PC-9 (cell line): ENCODE data around the gene RAPGEF1.

Experiments
- EZH2 ChIP-seq: fragments of 200-600 bp; sonication (generic); IDR thresholded peaks from 2 replicates; pipeline ENCODE4 v1.8.0; 2017; ENCODE audit warnings: antibody characterized with exemption, low read depth
- TF ChIP-seq, protein P1 (sequence below): fragments of 200-600 bp; sonication (generic); conservative IDR thresholded peaks from 2 replicates; pipeline ENCODE4 v1.6.1; 2017; ENCODE audit warnings: mixed run types, antibody characterized with exemption, mild to moderate bottlenecking, moderate library complexity

DNA sequence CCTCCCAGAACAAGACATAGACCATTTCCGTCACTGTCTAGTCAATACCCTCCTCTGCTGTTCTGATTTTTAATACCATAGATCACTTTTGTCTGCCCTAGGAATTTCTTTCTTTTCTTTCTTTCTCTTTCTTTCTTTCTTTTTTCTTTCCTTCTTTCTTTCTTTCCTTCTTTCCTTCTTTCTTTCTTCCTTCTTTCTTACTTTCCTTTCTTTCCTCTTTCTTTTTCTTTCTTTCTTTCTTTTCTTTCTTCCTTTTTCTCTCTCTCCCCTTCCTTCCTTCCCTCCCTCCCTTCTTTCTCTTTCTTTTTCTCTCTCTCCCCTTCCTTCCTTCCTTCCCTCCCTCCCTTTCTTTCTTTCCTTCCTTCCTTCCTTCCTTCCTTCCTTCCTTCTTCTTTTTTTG, 49.0 kb upstream of the RAPGEF1 start:
- TF ChIP-seq, protein P1, sequence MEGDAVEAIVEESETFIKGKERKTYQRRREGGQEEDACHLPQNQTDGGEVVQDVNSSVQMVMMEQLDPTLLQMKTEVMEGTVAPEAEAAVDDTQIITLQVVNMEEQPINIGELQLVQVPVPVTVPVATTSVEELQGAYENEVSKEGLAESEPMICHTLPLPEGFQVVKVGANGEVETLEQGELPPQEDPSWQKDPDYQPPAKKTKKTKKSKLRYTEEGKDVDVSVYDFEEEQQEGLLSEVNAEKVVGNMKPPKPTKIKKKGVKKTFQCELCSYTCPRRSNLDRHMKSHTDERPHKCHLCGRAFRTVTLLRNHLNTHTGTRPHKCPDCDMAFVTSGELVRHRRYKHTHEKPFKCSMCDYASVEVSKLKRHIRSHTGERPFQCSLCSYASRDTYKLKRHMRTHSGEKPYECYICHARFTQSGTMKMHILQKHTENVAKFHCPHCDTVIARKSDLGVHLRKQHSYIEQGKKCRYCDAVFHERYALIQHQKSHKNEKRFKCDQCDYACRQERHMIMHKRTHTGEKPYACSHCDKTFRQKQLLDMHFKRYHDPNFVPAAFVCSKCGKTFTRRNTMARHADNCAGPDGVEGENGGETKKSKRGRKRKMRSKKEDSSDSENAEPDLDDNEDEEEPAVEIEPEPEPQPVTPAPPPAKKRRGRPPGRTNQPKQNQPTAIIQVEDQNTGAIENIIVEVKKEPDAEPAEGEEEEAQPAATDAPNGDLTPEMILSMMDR = no peak
- no peak for TF ChIP-seq EZH2
